ENCODE measurements around the gene HRH3.

The HRH3 gene

DNA sequence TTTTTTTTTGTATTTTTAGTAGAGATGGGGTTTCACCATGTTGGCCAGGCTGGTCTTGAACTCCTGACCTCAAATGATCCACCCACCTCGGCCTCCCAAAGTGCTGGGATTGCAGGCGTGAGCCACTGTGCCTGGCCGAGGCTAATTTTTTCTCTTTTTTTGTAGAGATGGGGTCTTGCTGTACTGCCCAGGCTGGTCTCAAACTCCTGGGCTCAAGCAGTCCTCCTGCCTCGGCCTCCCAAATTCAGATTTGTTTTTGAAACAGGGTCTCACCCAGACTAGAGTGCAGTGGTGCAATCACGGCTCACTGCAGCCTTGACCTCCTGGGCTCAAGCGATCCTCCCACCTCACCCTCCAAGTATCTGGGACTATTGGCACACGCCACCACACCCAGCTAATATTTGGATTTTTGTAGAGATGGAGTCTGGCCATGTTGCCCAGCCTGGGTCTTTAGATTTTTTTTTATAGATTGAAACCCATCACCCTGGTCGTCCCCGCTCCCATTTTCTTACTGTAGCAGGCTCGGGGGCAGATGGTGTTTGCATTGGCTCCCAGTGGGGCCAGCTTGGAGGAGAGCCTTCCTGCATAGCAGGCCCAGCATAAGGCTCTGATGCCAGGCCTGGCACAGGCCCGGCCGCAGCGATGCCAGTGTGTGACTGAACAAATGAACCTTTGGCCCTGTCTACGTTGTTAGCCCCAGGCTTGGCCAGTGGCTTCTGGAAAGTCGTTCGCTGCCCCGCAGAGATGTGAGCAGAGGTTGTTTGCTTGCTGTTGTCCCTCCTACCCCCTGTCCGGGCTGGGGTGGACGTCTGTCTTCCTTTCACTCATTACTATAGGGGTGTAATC lies 41.5 kb downstream of the HRH3 start:
- TF ChIP-seq, protein P1, sequence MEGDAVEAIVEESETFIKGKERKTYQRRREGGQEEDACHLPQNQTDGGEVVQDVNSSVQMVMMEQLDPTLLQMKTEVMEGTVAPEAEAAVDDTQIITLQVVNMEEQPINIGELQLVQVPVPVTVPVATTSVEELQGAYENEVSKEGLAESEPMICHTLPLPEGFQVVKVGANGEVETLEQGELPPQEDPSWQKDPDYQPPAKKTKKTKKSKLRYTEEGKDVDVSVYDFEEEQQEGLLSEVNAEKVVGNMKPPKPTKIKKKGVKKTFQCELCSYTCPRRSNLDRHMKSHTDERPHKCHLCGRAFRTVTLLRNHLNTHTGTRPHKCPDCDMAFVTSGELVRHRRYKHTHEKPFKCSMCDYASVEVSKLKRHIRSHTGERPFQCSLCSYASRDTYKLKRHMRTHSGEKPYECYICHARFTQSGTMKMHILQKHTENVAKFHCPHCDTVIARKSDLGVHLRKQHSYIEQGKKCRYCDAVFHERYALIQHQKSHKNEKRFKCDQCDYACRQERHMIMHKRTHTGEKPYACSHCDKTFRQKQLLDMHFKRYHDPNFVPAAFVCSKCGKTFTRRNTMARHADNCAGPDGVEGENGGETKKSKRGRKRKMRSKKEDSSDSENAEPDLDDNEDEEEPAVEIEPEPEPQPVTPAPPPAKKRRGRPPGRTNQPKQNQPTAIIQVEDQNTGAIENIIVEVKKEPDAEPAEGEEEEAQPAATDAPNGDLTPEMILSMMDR (IDR thresholded peaks at IDR 0.05; ENCODE audit: low read depth, low read length), result no peak
- no peak for DNase-seq (ENCODE audit: extremely low read depth, low read depth)

DNA sequence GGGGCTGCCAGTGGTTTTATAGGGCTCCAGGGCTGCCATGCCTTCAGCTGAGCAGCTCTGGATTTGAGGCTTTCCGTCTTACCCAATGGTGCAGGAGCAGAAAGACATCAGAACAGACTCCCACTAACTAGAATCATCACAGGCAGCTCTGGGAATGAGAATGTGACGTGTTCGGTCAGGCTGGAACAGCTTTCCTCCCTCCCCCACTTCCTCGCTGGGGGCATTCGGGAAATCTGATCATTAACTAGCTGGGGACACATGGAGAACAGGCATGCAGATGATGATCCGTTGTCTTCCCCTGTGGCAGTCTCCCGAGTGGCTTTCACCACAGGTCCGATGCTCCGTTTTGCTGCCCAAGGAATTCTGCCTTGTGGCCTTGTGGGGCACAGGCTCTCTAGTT lies 42.8 kb downstream of the HRH3 start:
- TF ChIP-seq, protein P1 (IDR thresholded peaks at IDR 0.05; ENCODE audit: low read depth, low read length), result no peak

DNA sequence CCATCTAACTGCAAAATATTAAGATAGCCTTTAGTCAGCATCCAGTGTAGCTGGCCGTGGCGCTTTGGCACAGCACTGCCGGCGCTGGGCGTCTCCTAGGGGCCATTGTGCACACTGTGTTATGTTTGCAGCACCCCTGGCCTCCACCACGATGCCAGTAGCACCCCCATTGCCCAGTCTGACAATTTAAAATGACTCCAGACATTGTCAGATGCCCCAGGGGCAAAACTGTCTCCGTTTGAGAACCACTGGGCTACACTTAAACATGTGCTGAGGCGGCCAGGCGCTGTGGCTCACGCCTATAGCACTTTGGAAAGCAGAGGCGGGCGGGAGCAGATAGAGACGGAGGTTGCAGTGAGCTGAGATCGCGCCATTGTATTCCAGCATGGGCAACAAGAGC lies 43.2 kb downstream of the HRH3 start:
- TF ChIP-seq, protein P1 (IDR thresholded peaks at IDR 0.05; ENCODE audit: low read depth, low read length), result no peak
- no peak for DNase-seq (ENCODE audit: extremely low read depth, low read depth)

More for the DNA sequence above, 42.8 kb downstream of the HRH3 start:
- no peak for DNase-seq (ENCODE audit: extremely low read depth, low read depth)

DNA sequence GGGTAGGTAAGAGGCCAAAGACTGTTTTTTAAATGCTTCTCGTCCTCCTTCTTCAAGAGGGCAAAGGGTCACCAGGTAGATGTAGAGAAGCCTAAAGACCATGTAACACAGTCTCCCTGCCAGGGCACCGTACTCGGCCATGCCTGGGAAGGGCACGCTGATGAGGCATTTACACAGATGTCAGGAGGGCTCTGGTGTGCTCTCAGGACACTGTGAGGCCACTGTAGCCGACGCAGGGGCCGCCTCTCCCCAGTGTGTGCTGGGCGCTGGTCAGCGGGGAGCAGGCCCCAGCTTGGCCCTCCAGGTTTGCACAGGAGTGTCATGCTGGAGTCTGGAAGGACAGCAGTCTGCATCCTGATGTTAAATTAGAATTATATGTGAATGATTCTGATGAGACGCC lies 44.4 kb downstream of the HRH3 start:
- no peak for DNase-seq (ENCODE audit: extremely low read depth, low read depth)
- TF ChIP-seq, protein P1 (IDR thresholded peaks at IDR 0.05; ENCODE audit: low read depth, low read length), result no peak

DNA sequence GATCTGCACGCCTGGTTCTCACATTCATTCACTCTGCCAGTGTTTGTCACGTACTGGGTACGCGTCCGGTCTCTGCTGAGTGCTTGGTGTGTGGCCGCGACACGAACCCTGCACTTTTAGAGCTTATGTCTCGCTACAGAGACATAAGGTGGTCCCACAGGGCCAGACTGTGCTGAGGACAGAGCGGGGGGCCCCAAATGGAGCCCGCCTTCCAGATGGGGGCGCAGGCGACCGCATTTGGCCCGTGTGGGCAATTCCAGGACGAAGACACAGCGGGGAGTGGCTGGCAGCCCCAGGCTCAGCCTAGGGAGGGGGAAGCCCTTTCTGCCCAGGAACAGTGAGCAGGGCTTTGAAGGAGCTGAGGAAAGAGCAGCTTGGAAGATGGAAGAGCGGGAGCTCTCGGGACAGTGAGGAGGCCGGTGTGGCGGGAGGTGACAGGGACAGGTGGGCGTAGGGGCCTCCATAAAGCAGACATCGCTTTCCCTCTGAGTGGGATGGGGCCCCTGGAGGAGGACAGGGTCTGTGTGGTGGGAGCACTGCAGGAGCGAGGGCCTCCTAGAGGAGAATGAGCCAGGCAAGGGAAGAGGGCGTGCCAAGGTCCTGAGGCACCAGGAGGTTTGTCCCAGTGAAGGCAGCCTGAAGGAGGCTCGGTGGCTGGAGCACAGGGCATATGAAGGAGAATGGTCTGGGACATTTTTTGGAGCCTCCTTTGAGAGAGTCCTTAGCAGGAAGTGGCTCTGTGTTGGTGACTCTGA lies 45.0 kb downstream of the HRH3 start:
- TF ChIP-seq, protein P1 (IDR thresholded peaks at IDR 0.05; ENCODE audit: low read depth, low read length), result no peak
- DNase-seq (ENCODE audit: extremely low read depth, low read depth), result no peak

DNA sequence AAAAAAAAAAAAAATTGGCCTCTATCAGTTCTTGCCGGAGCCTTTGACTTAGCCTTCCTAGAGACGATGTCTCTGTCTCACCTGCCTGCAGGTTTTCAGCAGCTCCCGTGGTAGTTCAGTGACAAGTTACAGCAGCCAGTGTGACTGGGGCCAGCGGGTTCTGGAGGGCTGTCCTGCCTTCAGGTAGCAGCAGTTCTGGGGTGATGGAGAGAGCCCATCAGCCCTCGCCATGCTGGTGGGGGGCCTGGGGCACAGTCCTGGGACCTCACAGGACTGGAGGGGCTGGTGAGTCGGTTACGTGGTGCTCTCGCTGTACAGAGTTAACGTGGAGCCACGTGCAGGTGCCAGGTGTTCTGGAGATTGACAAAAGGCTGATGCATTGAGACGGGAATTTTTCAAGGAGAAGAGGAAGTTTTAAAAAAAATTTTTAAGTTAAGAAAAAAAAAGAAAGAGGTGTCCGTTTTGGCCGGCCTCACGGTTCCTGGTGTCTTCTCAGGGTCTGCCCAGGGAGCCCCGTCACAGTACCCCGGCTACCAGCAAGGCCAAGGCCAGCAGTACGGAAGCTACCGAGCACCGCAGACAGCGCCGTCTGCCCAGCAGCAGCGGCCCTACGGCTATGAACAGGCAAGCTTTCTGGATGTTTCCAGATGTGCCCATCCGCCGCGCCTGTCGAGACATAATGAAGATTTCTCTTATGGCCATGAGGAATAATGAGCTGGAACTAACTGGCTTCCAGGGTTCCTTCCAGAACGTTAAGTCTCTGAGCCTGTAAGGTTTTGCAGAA lies 45.9 kb downstream of the HRH3 start:
- TF ChIP-seq, protein P1 (IDR thresholded peaks at IDR 0.05; ENCODE audit: low read depth, low read length), result no peak

More for the DNA sequence above, 45.9 kb downstream of the HRH3 start:
- DNase-seq (ENCODE audit: extremely low read depth, low read depth), result no peak

Measured in AG09319 (cell line).